Measurements from ENCODE around the gene GAS2L2.
A peak's percentile ranks its signal among the peaks of the same experiment; 100 is the strongest.

The GAS2L2 gene

DNA sequence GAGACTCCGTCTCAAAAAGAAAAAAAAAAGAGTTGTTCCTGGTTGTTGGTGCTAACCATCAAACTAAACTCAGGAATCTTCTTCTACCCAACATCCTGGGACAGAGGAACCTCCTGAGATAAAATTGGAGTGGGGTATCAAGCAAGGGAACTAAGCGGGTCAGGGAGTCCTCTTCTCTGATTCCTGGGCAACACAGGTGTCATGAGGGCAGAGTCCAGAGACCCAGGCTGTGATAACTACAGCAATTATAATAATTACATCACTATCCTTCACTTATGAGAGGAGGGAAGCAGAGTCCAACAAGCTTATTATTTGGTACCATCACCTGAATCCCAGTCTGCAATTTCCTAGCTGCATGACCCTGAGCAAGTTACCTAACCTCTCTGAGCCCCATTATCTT, 15.8 kb upstream of the GAS2L2 start:
- Histone ChIP-seq H3K36me3 (ENCODE audit: control insufficient read depth, insufficient read depth, low read length) (no peaks in the 10 kb centered on the region), H3K27me3 (ENCODE audit: control insufficient read depth, insufficient read depth, low read length) (peaks cover 5% of the 10 kb centered on the region), H3K9ac (ENCODE audit: low read depth, low read length) (no peak overlapping the region), H3K4me1 (ENCODE audit: control insufficient read depth, insufficient read depth, low read length) (peaks cover under 1% of the 10 kb centered on the region), H3K9me3 (ENCODE audit: control insufficient read depth, insufficient read depth, low read length) (peaks cover 3% of the 10 kb centered on the region), H3K4me3 (ENCODE audit: low read depth, low read length) (no peak overlapping the region)

DNA sequence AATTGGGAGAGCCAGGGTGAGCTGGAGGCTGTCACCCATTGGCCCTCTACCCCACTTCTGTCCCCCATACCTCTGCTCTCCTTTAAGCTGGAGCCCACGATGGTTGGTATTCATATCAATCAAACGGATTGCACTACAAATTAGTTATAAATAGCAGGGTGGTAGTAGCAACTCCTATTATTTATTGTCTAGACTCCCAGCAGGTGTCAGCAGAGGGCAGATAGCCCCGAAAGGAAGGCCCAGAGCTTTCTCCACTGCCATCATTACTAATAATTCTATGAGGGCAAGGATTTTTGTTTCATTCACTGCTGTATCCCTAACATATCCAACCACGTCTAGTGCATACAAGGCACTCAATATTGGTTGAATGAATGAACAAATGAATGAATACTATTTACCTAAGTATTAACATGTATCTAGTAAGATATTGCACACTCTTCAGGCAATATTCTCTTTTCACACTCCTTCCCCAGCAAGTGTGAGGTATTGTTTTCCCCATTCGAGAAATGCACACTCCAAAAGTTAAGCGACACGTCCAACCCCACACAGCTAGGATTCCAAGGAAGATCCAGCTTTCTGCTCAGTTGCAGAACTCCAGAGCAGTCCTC, 14.0 kb upstream of the GAS2L2 start:
- Histone ChIP-seq H3K27me3 (ENCODE audit: control insufficient read depth, insufficient read depth, low read length) (peaks cover 5% of the 10 kb centered on the region), H3K9me3 (ENCODE audit: control insufficient read depth, insufficient read depth, low read length) (peaks cover 3% of the 10 kb centered on the region)

DNA sequence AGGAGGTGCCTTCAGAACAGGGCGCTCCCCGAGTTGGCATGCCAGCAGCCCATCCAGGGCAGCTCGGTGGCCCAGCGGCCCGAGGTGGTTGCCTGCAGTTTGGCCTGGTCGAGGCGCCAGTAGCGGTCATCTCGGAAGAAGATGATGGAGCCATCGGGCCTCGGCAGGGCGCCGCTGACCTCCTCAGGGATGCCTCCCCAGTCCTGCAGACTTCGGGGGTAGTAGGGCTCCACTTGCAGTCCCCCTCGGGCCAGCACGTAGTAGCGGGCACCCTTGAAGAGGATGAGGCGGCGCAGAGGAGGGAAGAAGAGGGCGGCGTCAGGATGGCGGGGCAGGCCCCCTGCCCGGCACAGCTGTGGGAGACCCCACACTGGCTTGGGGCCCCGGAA, 13.4 kb upstream of the GAS2L2 start:
- Histone ChIP-seq H3K4me3 (ENCODE audit: low read depth, low read length) (no peak overlapping the region), H3K4me1 (ENCODE audit: control insufficient read depth, insufficient read depth, low read length) (no peaks in the 10 kb centered on the region), H3K9me3 (ENCODE audit: control insufficient read depth, insufficient read depth, low read length) (peaks cover 3% of the 10 kb centered on the region), H3K27me3 (ENCODE audit: control insufficient read depth, insufficient read depth, low read length) (peaks cover 5% of the 10 kb centered on the region), H3K36me3 (ENCODE audit: control insufficient read depth, insufficient read depth, low read length) (no peaks in the 10 kb centered on the region), H3K9ac (ENCODE audit: low read depth, low read length) (no peak overlapping the region)

More for the DNA sequence above, 14.0 kb upstream of the GAS2L2 start:
- H3K4me3 ChIP-seq (ENCODE audit: low read depth, low read length): no peak overlapping the region
- no peak overlapping the region for H3K9ac ChIP-seq (ENCODE audit: low read depth, low read length)
- no peaks in the 10 kb centered on the region for H3K36me3 ChIP-seq (ENCODE audit: control insufficient read depth, insufficient read depth, low read length)
- no peaks in the 10 kb centered on the region for H3K4me1 ChIP-seq (ENCODE audit: control insufficient read depth, insufficient read depth, low read length)

- H3K4me1 ChIP-seq (ENCODE audit: control insufficient read depth, insufficient read depth, low read length): no peaks in the 10 kb centered on the region
- no peaks in the 10 kb centered on the region for H3K36me3 ChIP-seq (ENCODE audit: control insufficient read depth, insufficient read depth, low read length)
- no peak overlapping the region for H3K9ac ChIP-seq (ENCODE audit: low read depth, low read length)
- H3K27me3 ChIP-seq (ENCODE audit: control insufficient read depth, insufficient read depth, low read length): peaks cover 5% of the 10 kb centered on the region
- peaks cover 3% of the 10 kb centered on the region for H3K9me3 ChIP-seq (ENCODE audit: control insufficient read depth, insufficient read depth, low read length)
- H3K4me3 ChIP-seq (ENCODE audit: low read depth, low read length): no peak overlapping the region
Measured at GRCh38 chr17:35765756-35766488, 12.9 kb upstream of the GAS2L2 start.

DNA sequence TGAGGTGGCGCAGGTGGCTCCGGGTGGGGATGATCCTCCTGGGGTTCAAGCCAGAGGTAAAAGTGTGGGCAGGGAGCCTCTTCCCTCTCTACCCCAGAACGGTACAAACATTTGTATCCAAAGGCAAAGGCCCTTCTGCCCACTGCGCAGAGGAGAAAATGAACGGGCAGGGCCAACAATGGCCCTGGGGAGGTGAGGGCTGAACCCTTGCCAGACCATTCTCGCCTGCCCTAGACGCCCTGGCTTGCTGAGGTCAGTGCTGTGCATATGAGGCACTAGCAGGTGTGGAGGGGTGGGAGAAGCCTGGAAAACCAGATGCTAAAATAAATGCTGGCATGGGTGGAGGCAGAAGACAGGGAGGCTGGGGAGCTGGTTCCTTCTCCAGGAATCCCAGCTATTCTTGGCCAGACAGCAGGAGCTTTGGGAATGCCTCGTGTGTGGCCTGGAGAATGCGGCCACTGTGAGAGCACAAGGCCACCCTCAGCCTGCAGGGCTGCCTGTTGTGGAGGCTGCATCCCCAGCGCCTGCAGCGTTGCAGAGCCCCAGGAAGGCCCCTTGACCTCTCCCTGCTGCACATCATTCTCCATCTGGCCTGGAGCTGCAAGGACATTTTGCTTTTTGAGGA, 12.2 kb upstream of the GAS2L2 start:
- peaks cover 3% of the 10 kb centered on the region for H3K9me3 ChIP-seq (ENCODE audit: control insufficient read depth, insufficient read depth, low read length)
- no peaks in the 10 kb centered on the region for H3K4me1 ChIP-seq (ENCODE audit: control insufficient read depth, insufficient read depth, low read length)
- H3K9ac ChIP-seq (ENCODE audit: low read depth, low read length): no peak overlapping the region
- H3K27me3 ChIP-seq (ENCODE audit: control insufficient read depth, insufficient read depth, low read length): peaks cover 5% of the 10 kb centered on the region
- no peaks in the 10 kb centered on the region for H3K36me3 ChIP-seq (ENCODE audit: control insufficient read depth, insufficient read depth, low read length)
- H3K4me3 ChIP-seq (ENCODE audit: low read depth, low read length): peak overlapping the region; percentile 62

DNA sequence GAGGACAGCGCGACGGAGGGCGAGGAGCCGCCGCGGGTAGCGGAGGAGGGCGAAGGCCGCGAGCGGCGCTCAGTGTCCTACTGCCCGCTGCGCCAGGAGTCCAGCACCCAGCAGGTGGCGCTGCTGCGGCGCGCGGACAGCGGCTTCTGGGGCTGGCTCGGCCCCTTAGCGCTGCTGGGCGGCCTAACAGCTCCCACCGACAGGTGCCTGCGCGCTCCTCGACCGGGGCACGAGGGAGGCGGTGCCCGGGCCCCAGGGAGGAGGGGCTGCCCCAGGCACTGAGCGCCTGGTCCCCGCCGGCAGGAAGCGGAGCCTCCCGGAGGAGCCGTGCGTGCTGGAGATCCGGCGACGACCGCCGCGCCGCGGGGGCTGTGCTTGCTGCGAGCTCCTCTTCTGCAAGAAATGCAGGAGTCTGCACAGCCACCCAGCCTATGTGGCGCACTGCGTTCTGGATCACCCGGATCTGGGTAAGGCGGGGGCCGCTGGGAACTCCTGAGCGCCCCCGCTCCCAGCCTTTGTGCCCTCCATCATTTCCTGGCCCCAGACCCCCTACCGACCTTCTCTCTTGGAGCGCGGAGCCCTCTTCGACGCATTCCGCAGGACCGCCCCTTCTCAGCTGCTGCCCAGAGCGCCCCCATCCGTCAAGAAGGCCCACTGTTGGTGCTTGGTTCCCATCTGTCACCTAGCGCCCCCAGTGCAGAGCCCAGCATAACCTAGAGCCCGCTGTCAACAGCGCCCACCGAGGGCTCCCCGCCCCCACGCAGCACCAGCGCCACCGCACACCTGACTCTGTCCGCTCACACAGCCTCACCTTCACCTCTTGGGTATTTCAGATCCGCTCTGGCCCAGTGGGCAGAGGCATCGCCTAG, 11.3 kb upstream of the GAS2L2 start:
- peak overlapping the region; percentile 62 for H3K4me3 ChIP-seq (ENCODE audit: low read depth, low read length)
- no peaks in the 10 kb centered on the region for H3K4me1 ChIP-seq (ENCODE audit: control insufficient read depth, insufficient read depth, low read length)
- no peak overlapping the region for H3K9ac ChIP-seq (ENCODE audit: low read depth, low read length)
- no peaks in the 10 kb centered on the region for H3K36me3 ChIP-seq (ENCODE audit: control insufficient read depth, insufficient read depth, low read length)
- H3K27me3 ChIP-seq (ENCODE audit: control insufficient read depth, insufficient read depth, low read length): peaks cover 5% of the 10 kb centered on the region
- H3K9me3 ChIP-seq (ENCODE audit: control insufficient read depth, insufficient read depth, low read length): peaks cover 3% of the 10 kb centered on the region

- no peak overlapping the region for H3K4me3 ChIP-seq (ENCODE audit: low read depth, low read length)
- H3K9ac ChIP-seq (ENCODE audit: low read depth, low read length): no peak overlapping the region
- no peaks in the 10 kb centered on the region for H3K4me1 ChIP-seq (ENCODE audit: control insufficient read depth, insufficient read depth, low read length)
- H3K36me3 ChIP-seq (ENCODE audit: control insufficient read depth, insufficient read depth, low read length): no peaks in the 10 kb centered on the region
- H3K27me3 ChIP-seq (ENCODE audit: control insufficient read depth, insufficient read depth, low read length): peaks cover 5% of the 10 kb centered on the region
- peaks cover 3% of the 10 kb centered on the region for H3K9me3 ChIP-seq (ENCODE audit: control insufficient read depth, insufficient read depth, low read length)
Measured at GRCh38 chr17:35763767-35764122, 10.7 kb upstream of the GAS2L2 start.

- Histone ChIP-seq H3K36me3 (ENCODE audit: control insufficient read depth, insufficient read depth, low read length) (no peaks in the 10 kb centered on the region), H3K4me3 (ENCODE audit: low read depth, low read length) (no peak overlapping the region), H3K27me3 (ENCODE audit: control insufficient read depth, insufficient read depth, low read length) (peaks cover 5% of the 10 kb centered on the region), H3K4me1 (ENCODE audit: control insufficient read depth, insufficient read depth, low read length) (no peaks in the 10 kb centered on the region), H3K9me3 (ENCODE audit: control insufficient read depth, insufficient read depth, low read length) (peaks cover 3% of the 10 kb centered on the region), H3K9ac (ENCODE audit: low read depth, low read length) (no peak overlapping the region)
Measured at GRCh38 chr17:35761601-35762000, 8.6 kb upstream of the GAS2L2 start.

DNA sequence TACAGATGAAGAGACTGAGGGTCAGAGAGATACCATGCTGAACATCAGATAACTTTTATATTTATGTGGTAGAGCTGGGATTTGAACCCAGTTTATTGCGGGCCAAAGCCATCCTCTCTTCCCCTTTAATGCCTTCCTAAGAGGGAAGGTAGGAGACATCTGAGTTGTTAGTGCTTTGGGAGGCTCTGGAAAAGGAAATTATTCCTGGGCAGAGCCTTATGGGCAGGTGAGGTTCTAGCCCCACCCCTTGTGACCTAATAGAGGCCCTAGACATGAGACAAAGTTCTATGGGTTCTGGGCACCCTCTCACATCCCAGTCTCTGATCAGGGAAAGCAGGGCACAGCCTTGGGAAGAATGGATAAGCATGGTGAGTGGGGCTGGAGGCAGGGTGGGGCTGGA, 7.5 kb upstream of the GAS2L2 start, which contains the start of gene C17orf50:
C17orf50 (plus strand) TSS at position 301 of the 400 bp plus-strand sequence; CDS start at position 356, 55 bp downstream.
- Histone ChIP-seq H3K4me3 (ENCODE audit: low read depth, low read length) (no peak within 1 kb of the TSS), H3K36me3 (ENCODE audit: control insufficient read depth, insufficient read depth, low read length) (no peaks in the 10 kb centered on the region), H3K9ac (ENCODE audit: low read depth, low read length) (no peak within 1 kb of the TSS), H3K4me1 (ENCODE audit: control insufficient read depth, insufficient read depth, low read length) (no peaks in the 10 kb centered on the region), H3K27me3 (ENCODE audit: control insufficient read depth, insufficient read depth, low read length) (peaks cover 5% of the 10 kb centered on the region), H3K9me3 (ENCODE audit: control insufficient read depth, insufficient read depth, low read length) (peaks cover 3% of the 10 kb centered on the region)

- no peak overlapping the region for H3K9ac ChIP-seq (ENCODE audit: low read depth, low read length)
- no peaks in the 10 kb centered on the region for H3K27me3 ChIP-seq (ENCODE audit: control insufficient read depth, insufficient read depth, low read length)
- no peaks in the 10 kb centered on the region for H3K9me3 ChIP-seq (ENCODE audit: control insufficient read depth, insufficient read depth, low read length)
Measured at GRCh38 chr17:35757243-35757642, 4.2 kb upstream of the GAS2L2 start.

GRCh38 chr17:35752471-35752870, 568 bp downstream of the GAS2L2 start:
- Histone ChIP-seq H3K4me3 (ENCODE audit: low read depth, low read length) (no peak overlapping the region), H3K9ac (ENCODE audit: low read depth, low read length) (no peak overlapping the region), H3K4me1 (ENCODE audit: control insufficient read depth, insufficient read depth, low read length) (peaks cover 4% of the 10 kb centered on the region), H3K27me3 (ENCODE audit: control insufficient read depth, insufficient read depth, low read length) (peaks cover 27% of the 10 kb centered on the region), H3K9me3 (ENCODE audit: control insufficient read depth, insufficient read depth, low read length) (no peaks in the 10 kb centered on the region), H3K36me3 (ENCODE audit: control insufficient read depth, insufficient read depth, low read length) (no peaks in the 10 kb centered on the region)

More at GRCh38 chr17:35757243-35757642, 4.2 kb upstream of the GAS2L2 start:
- no peaks in the 10 kb centered on the region for H3K4me1 ChIP-seq (ENCODE audit: control insufficient read depth, insufficient read depth, low read length)
- H3K36me3 ChIP-seq (ENCODE audit: control insufficient read depth, insufficient read depth, low read length): no peaks in the 10 kb centered on the region
- no peak overlapping the region for H3K4me3 ChIP-seq (ENCODE audit: low read depth, low read length)

Data from iPS-15b (cell line).